ENCODE measurements around the gene LRRTM1.

DNA sequence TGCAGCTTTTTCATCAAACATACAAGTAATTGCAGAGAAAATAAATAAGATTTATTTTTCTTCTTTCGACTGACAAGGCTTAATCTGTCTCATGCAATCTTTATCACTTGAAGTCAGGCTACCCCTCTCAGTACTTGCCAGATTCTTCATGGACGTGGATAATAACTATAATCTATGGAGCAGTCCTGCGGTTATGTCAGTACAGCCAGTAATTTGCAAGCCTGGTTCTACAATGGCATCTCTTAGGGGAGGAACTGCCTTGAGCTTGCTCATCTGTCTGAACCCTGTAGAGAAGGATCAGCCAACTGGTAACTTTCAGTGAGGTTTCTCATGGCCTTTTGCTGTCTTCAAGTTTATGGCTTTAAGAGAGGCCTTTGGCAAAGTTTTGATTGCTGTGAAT lies 35.5 kb upstream of the LRRTM1 start:
- TF ChIP-seq POLR2A (IDR thresholded peaks at IDR 0.05; ENCODE audit: low read depth) = no peak
- TF ChIP-seq, protein P1, sequence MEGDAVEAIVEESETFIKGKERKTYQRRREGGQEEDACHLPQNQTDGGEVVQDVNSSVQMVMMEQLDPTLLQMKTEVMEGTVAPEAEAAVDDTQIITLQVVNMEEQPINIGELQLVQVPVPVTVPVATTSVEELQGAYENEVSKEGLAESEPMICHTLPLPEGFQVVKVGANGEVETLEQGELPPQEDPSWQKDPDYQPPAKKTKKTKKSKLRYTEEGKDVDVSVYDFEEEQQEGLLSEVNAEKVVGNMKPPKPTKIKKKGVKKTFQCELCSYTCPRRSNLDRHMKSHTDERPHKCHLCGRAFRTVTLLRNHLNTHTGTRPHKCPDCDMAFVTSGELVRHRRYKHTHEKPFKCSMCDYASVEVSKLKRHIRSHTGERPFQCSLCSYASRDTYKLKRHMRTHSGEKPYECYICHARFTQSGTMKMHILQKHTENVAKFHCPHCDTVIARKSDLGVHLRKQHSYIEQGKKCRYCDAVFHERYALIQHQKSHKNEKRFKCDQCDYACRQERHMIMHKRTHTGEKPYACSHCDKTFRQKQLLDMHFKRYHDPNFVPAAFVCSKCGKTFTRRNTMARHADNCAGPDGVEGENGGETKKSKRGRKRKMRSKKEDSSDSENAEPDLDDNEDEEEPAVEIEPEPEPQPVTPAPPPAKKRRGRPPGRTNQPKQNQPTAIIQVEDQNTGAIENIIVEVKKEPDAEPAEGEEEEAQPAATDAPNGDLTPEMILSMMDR (IDR thresholded peaks at IDR 0.05) = no peak

Measured in esophagus muscularis mucosa (tissue), 3 donors.